DMS53 (cell line): ENCODE results near the gene OR5AU1.

Source experiments
- DNase-seq: peaks from one replicate; lab custom pipeline; 2025; lab: John Stamatoyannopoulos, UW

Gene OR5AU1

DNA sequence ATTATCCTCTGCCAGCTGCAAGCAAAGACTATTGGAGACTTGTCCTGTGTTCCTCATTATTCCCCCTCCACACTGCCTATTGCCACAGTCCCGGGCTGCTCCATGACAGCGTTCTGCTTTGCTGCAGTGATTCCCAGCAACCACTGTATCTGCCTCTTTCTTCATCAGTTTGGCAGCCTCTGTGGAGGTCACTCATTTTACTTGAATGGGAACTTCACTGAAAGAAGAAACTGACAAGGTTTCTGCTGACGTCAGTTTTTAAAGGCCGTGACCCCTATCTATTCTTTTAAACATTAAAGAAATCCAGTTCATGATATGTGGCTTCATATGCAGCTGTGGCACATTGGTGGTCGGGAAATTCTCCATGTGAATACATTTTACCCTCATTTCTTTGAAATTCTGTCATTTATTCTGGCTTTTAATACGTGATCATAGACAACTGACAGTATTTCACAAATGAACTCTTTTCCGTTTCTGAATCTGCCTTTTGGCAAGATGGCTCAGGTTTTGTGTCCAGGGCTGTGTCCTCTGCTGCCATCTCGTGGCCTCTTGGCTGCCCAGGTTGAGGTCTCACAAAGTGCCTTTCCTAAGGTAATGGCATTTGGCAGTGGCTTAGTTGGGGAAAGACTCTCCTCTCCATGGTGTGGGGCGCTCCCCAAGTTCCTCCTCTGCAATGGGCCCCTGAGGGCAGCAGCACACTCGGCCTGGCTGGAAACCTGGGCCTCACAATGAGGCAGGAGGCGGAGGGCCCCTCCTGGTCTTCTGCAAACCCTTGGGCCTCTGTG, 49.2 kb downstream of the OR5AU1 start:
- peak; percentile 65 for DNase-seq

DNA sequence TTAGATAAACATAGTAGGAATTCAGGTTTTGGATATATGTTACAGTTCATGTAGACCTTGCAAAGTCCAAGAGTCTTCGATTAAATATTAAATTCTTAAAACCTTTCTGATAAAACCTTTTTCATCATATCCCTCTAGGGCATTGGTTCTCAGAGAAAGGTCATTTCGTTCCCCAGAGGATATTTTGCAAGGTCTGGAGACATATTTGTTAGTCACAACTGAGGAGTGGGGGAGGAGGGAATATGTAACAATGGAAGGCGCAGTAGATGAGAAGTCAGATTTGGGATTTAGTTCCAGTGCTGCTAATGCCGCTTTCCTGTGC, 49.7 kb downstream of the OR5AU1 start:
- DNase-seq, result no peak

DNA sequence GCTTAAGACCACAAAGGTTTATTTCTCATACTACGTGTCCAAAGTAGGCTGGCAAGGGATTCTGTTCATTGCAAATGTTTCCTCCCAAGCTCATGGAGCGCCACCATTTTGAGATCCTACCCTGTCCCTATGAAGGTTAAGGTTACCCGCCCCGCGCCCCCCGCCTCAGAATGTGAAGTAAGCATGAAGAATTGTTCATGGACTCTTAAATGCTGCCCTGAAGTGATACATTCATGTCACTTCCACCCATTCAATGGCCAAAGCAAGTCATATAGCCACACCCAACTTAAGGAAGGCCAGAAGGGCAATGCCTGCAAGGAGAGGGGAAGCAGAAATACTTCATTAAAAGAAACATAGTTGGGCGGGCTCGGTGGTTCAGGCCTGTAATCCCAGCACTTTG, 50.8 kb downstream of the OR5AU1 start:
- DNase-seq, result no peak
